Hematopoietic multipotent progenitor cell treated with erythropoietin and hydrocortisone succinate and interleukin-3 and kit ligand, for 8 days (in vitro differentiated cells): ENCODE data around the gene CD68.

Source experiments
- DNase-seq: peaks from one replicate; pipeline ENCODE4 v3.0.0-alpha.2; 2015

The CD68 gene

GRCh38 chr17:7560172-7561027, 19.0 kb upstream of the CD68 start:
- peak; percentile 78 for DNase-seq

- peak; percentile 86 for DNase-seq
Observed at GRCh38 chr17:7561028-7561575, 18.3 kb upstream of the CD68 start.

- peak; percentile 88 for DNase-seq
Observed at GRCh38 chr17:7561589-7562207, 17.7 kb upstream of the CD68 start, which contains the start of gene SENP3. Gene SENP3 (plus strand): TSS chr17:7561919. CDS start chr17:7563077, 1,158 bp downstream.

- no peak for DNase-seq
Observed at GRCh38 chr17:7562208-7562605, 17.2 kb upstream of the CD68 start.

- no peak for DNase-seq
Observed at GRCh38 chr17:7563115-7563869, 16.1 kb upstream of the CD68 start.

- no peak for DNase-seq
Observed at GRCh38 chr17:7569571-7569970, 9.9 kb upstream of the CD68 start.

- no peak for DNase-seq
Observed at GRCh38 chr17:7570351-7570750, 9.1 kb upstream of the CD68 start.

- DNase-seq, result no peak
Observed at GRCh38 chr17:7572338-7572587, 7.2 kb upstream of the CD68 start.

GRCh38 chr17:7572588-7573323, 6.7 kb upstream of the CD68 start:
- DNase-seq, result peak; percentile 100

- peak; percentile 89 for DNase-seq
Observed at GRCh38 chr17:7573324-7574080, 5.9 kb upstream of the CD68 start.

GRCh38 chr17:7574176-7574953, 5.1 kb upstream of the CD68 start:
- DNase-seq, result no peak

- DNase-seq, result no peak
Observed at GRCh38 chr17:7575481-7575883, 4.0 kb upstream of the CD68 start.

GRCh38 chr17:7575959-7576358, 3.5 kb upstream of the CD68 start:
- no peak for DNase-seq

- no peak for DNase-seq
Observed at GRCh38 chr17:7576432-7576937, 3.0 kb upstream of the CD68 start.

GRCh38 chr17:7577327-7578199, 1.9 kb upstream of the CD68 start:
- no peak for DNase-seq

- peak; percentile 56 for DNase-seq
Observed at GRCh38 chr17:7579834-7580603, 581 bp downstream of the CD68 start.

- DNase-seq, result peak; percentile 82
Observed at GRCh38 chr17:7580604-7581575, 1.5 kb downstream of the CD68 start.
